C4-2B (cell line): ENCODE measurements around the gene CNN3.

ENCODE experiments used
- CTCF ChIP-seq: fragments of 450-650 bp; conservative IDR thresholded peaks from 2 replicates; pipeline ENCODE4 v1.5.1; 2017; ENCODE audit warnings: mild to moderate bottlenecking
- ZFX ChIP-seq: fragments of 450-650 bp; IDR thresholded peaks from 2 replicates; pipeline ENCODE4 v1.6.1; 2017

DNA sequence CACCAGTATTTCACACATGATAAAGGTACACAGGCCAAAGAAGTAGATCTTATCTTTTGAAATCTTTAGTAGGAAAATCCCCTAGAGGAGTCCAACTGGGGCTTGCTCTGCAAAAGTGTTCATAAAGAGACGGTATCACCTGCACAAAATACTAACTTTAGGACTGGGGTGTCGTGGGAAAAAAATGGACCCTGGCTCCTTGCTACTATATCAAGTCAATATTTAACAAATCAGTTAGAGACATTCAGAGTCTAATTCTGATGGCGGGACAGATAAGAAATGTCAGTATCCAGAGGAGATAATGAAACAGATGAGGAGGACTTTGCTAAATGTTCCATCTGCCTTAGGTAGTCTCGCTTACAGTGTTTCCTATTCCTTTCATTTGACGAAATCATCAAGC is 25.6 kb upstream of the CNN3 start:
- no peak for TF ChIP-seq CTCF
- no peak for TF ChIP-seq ZFX
